ENCODE data around the gene SRSF3. TPM values are rescaled to one million over a fixed set of nuclear protein-coding genes. Genes with fewer than 3 reads are reported as not detected.

SRSF3 gene
- polyA plus RNA-seq, 1 experiment, result 423 TPM

GRCh38 chr6:36594816-36595643, 868 bp downstream of the SRSF3 start:
- POLR2A ChIA-PET, result interaction anchor here (0.6 to 3.3 kb wide), 9 partner anchors 8 to 172 kb away, joined by 3 to 22 read pairs (median 4); no protein-coding TSS in a partner anchor
- no peak for DNase-seq (ENCODE audit: low read depth, low spot score)
- Histone ChIP-seq H3K27me3 (ENCODE audit: control insufficient read depth, insufficient read depth, low read length) (no peaks in the 10 kb centered on the region), H3K9me3 (ENCODE audit: control insufficient read depth, insufficient read depth, low read length) (no peaks in the 10 kb centered on the region), H3K27ac (ENCODE audit: low read depth, low read length) (peak overlapping the region; percentile 98), H3K4me3 (ENCODE audit: low read depth, low read length) (peak overlapping the region; percentile 74)
- CTCF ChIA-PET, result no interaction called here
- TF ChIP-seq CTCF (IDR thresholded peaks at IDR 0.05; ENCODE audit: low read depth, low read length), result no peak

- Histone ChIP-seq H3K27me3 (ENCODE audit: control insufficient read depth, insufficient read depth, low read length) (no peaks in the 10 kb centered on the region), H3K27ac (ENCODE audit: low read depth, low read length) (no peak overlapping the region), H3K4me3 (ENCODE audit: low read depth, low read length) (peak overlapping the region; percentile 74), H3K9me3 (ENCODE audit: control insufficient read depth, insufficient read depth, low read length) (no peaks in the 10 kb centered on the region)
- TF ChIP-seq CTCF (IDR thresholded peaks at IDR 0.05; ENCODE audit: low read depth, low read length), result no peak
- ChIA-PET POLR2A (interaction anchor here (0.6 to 3.3 kb wide), 11 partner anchors 10 to 173 kb away, joined by 3 to 22 read pairs (median 4); partner anchors contain the start of gene CDKN1A), CTCF (interaction anchor here (0.9 to 1.0 kb wide), 2 partner anchors 19 to 85 kb away, joined by 4 to 6 read pairs; no protein-coding TSS in a partner anchor)
- no peak for DNase-seq (ENCODE audit: low read depth, low spot score)
Observed at GRCh38 chr6:36596356-36596755, 2.2 kb downstream of the SRSF3 start.

- no peak for DNase-seq (ENCODE audit: low read depth, low spot score)
- ChIA-PET POLR2A (interaction anchor here (0.6 to 3.3 kb wide), 8 partner anchors 9 to 1295 kb away, joined by 3 to 22 read pairs (median 4); partner anchors contain the start of gene CDKN1A), CTCF (interaction anchor here (0.6 to 1.6 kb wide), 6 partner anchors 18 to 478 kb away, joined by 4 to 7 read pairs (median 4); no protein-coding TSS in a partner anchor)
- H3K27me3 ChIP-seq (ENCODE audit: control insufficient read depth, insufficient read depth, low read length), result no peaks in the 10 kb centered on the region
- no peak for TF ChIP-seq CTCF (IDR thresholded peaks at IDR 0.05; ENCODE audit: low read depth, low read length)
- no peaks in the 10 kb centered on the region for H3K9me3 ChIP-seq (ENCODE audit: control insufficient read depth, insufficient read depth, low read length)
- H3K27ac ChIP-seq (ENCODE audit: low read depth, low read length), result no peak overlapping the region
- peak overlapping the region; percentile 74 for H3K4me3 ChIP-seq (ENCODE audit: low read depth, low read length)
Observed at GRCh38 chr6:36597775-36598174, 3.6 kb downstream of the SRSF3 start.

GRCh38 chr6:36598326-36598725, 4.2 kb downstream of the SRSF3 start:
- ChIA-PET CTCF (interaction anchor here (0.8 to 1.6 kb wide), 4 partner anchors 17 to 161 kb away, joined by 4 to 7 read pairs (median 4); no protein-coding TSS in a partner anchor), POLR2A (interaction anchor here (1.1 to 3.3 kb wide), 5 partner anchors 8 to 80 kb away, joined by 3 to 22 read pairs (median 4); partner anchors contain the start of gene CDKN1A)
- H3K27ac ChIP-seq (ENCODE audit: low read depth, low read length), result no peak overlapping the region

More at GRCh38 chr6:36598326-36598725, 4.2 kb downstream of the SRSF3 start:
- no peaks in the 10 kb centered on the region for H3K27me3 ChIP-seq (ENCODE audit: control insufficient read depth, insufficient read depth, low read length)
- TF ChIP-seq CTCF (IDR thresholded peaks at IDR 0.05; ENCODE audit: low read depth, low read length), result no peak
- DNase-seq (ENCODE audit: low read depth, low spot score), result no peak
- H3K9me3 ChIP-seq (ENCODE audit: control insufficient read depth, insufficient read depth, low read length), result no peaks in the 10 kb centered on the region
- peak overlapping the region; percentile 74 for H3K4me3 ChIP-seq (ENCODE audit: low read depth, low read length)

Measured in AG04450 (cell line).